Loucy (cell line): ENCODE results near the gene GPHN.

ENCODE experiments used
- H2AFZ ChIP-seq: fragments of 200-600 bp; sonication (generic); 2 replicates; pipeline ENCODE4 v1.6.0; 2016; ENCODE audit warnings: antibody characterized with exemption, mild to moderate bottlenecking, low read length, moderate library complexity
- H3F3A ChIP-seq: fragments of 200-600 bp; 2 replicates; pipeline ENCODE4 v1.6.0; 2016; ENCODE audit warnings: antibody characterized with exemption, low read depth, mild to moderate bottlenecking
- H3K27me3 ChIP-seq: fragments of 200-600 bp; sonication (generic); 2 replicates; pipeline ENCODE4 v1.6.1; 2014; ENCODE audit warnings: low read length, mild to moderate bottlenecking; ENCODE audit not compliant: insufficient read depth, poor library complexity, severe bottlenecking
- H3K36me3 ChIP-seq: fragments of 200-600 bp; sonication (generic); 2 replicates; pipeline ENCODE4 v1.6.1; 2016; ENCODE audit warnings: low read length; ENCODE audit not compliant: insufficient read depth
- H3K4me1 ChIP-seq: fragments of 200-600 bp; sonication (generic); 2 replicates; pipeline ENCODE4 v1.5.1; 2014; ENCODE audit warnings: low read length, mild to moderate bottlenecking; ENCODE audit not compliant: insufficient read depth, poor library complexity, severe bottlenecking
- H3K4me2 ChIP-seq: fragments of 200-600 bp; sonication (generic); 2 replicates; pipeline ENCODE4 v1.6.0; 2014; ENCODE audit warnings: antibody characterized with exemption, low read length, low read depth, mild to moderate bottlenecking; ENCODE audit not compliant: poor library complexity, severe bottlenecking
- H3K4me3 ChIP-seq: fragments of 200-600 bp; sonication (generic); 2 replicates; pipeline ENCODE4 v1.5.1; 2014; ENCODE audit warnings: low read length, mild to moderate bottlenecking, mixed read lengths; ENCODE audit not compliant: poor library complexity, severe bottlenecking
- H3K79me2 ChIP-seq: fragments of 200-600 bp; sonication (generic); 2 replicates; pipeline ENCODE4 v1.6.1; 2014; ENCODE audit warnings: low read length; ENCODE audit not compliant: insufficient read depth
- H3K9ac ChIP-seq: fragments of 200-600 bp; sonication (generic); 2 replicates; pipeline ENCODE4 v1.6.0; 2014; ENCODE audit warnings: mild to moderate bottlenecking, low read depth, low read length, moderate library complexity; ENCODE audit not compliant: poor library complexity, severe bottlenecking
- H3K9me2 ChIP-seq: fragments of 200-600 bp; sonication (generic); replicated peaks from 2 replicates; pipeline ENCODE4 v1.6.1; 2016; ENCODE audit warnings: low read depth, low read length, mixed read lengths
- H3K9me3 ChIP-seq: fragments of 200-600 bp; sonication (generic); 2 replicates; pipeline ENCODE4 v1.6.1; 2014; ENCODE audit warnings: mild to moderate bottlenecking, antibody characterized with exemption, low read length, low read depth; ENCODE audit not compliant: insufficient read depth
- H4K20me1 ChIP-seq: fragments of 200-600 bp; sonication (generic); 2 replicates; pipeline ENCODE4 v1.6.0; 2014; ENCODE audit warnings: antibody characterized with exemption, low read length, mild to moderate bottlenecking; ENCODE audit not compliant: insufficient read depth, poor library complexity, severe bottlenecking
- EZH2phosphoT487 ChIP-seq: fragments of 200-600 bp; IDR thresholded peaks from 2 replicates; pipeline ENCODE4 v1.6.1; 2018; ENCODE audit warnings: antibody characterized with exemption, mild to moderate bottlenecking, moderate library complexity, borderline replicate concordance
- TF ChIP-seq, protein P1 (sequence below): fragments of 200-600 bp; sonication (generic); conservative IDR thresholded peaks from 2 replicates; pipeline ENCODE4 v1.5.1; 2014; ENCODE audit warnings: mild to moderate bottlenecking, antibody characterized with exemption, low read length

The GPHN gene

DNA sequence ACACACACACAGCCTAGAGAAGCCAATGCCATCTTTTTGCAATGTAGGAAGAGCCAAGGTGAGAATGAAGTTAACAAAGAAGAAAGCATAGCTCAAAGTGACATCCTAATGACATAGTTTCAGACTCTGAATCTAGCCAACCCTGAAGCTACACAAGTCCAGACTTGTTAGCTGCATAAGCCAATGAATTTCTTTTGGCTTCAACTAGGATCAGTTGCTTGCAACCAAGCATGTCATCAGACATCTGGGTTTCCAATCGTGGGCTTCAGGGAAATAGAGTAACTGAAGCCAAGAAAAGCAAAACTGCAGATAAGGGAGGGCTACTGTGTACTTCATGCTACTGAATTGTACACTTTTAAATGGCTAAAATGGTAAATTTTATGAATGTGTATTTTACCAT is 4.4 kb upstream of the GPHN start:
- no peak for TF ChIP-seq EZH2phosphoT487
- TF ChIP-seq, protein P1, sequence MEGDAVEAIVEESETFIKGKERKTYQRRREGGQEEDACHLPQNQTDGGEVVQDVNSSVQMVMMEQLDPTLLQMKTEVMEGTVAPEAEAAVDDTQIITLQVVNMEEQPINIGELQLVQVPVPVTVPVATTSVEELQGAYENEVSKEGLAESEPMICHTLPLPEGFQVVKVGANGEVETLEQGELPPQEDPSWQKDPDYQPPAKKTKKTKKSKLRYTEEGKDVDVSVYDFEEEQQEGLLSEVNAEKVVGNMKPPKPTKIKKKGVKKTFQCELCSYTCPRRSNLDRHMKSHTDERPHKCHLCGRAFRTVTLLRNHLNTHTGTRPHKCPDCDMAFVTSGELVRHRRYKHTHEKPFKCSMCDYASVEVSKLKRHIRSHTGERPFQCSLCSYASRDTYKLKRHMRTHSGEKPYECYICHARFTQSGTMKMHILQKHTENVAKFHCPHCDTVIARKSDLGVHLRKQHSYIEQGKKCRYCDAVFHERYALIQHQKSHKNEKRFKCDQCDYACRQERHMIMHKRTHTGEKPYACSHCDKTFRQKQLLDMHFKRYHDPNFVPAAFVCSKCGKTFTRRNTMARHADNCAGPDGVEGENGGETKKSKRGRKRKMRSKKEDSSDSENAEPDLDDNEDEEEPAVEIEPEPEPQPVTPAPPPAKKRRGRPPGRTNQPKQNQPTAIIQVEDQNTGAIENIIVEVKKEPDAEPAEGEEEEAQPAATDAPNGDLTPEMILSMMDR, result no peak
- Histone ChIP-seq H3K79me2 (peaks cover 14% of the 10 kb centered on the region; the same call in 1 of the 2 replicates), H4K20me1 (peaks cover 3% of the 10 kb centered on the region), H3F3A (no peaks in the 10 kb centered on the region), H3K36me3 (no peaks in the 10 kb centered on the region), H3K9me3 (no peaks in the 10 kb centered on the region), H3K27me3 (no peaks in the 10 kb centered on the region), H3K4me3 (no peak overlapping the region), H3K4me2 (no peak overlapping the region), H3K9ac (no peak overlapping the region), H3K9me2 (no peaks in the 10 kb centered on the region), H3K4me1 (peaks cover 5% of the 10 kb centered on the region), H2AFZ (no peak overlapping the region)

DNA sequence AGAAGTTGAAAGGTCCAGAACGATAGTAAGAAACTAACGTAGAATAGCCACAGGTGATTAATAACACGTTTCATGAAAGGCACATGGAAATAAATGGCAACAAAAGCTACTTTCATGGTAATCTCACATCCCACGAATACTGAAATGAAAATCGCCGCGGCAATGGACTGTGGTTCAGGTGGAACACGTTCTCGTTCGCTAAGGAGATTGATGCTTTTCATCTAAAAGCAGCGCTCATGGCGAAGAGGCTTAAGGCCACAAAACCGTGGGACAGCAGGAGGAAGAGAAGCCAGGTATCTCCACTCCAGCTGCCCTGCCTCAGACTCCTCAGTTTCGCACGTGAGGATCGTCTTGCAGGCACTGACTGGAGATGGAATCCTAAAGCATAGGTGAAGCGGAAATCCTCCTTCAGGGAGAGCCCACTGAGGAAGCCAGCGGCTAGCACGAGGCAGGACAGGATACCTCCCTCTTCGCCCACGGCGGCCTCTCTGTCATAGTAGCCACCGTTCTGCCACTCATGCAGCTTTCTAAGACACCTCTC is 696 bp upstream of the GPHN start:
- H3K4me2 ChIP-seq, result peak overlapping the region; percentile 94
- H3K9me2 ChIP-seq, result no peaks in the 10 kb centered on the region
- H2AFZ ChIP-seq, result peak overlapping the region; percentile 82
- no peaks in the 10 kb centered on the region for H3K36me3 ChIP-seq
- H4K20me1 ChIP-seq, result peaks cover 40% of the 10 kb centered on the region
- H3F3A ChIP-seq, result no peaks in the 10 kb centered on the region
- H3K4me3 ChIP-seq, result peak overlapping the region; percentile 99
- no peaks in the 10 kb centered on the region for H3K9me3 ChIP-seq
- H3K27me3 ChIP-seq, result no peaks in the 10 kb centered on the region
- TF ChIP-seq EZH2phosphoT487, result no peak
- TF ChIP-seq, protein P1, result no peak
- peak overlapping the region; percentile 93 for H3K9ac ChIP-seq
- H3K4me1 ChIP-seq, result peaks cover 24% of the 10 kb centered on the region
- H3K79me2 ChIP-seq, result peaks cover 39% of the 10 kb centered on the region

DNA sequence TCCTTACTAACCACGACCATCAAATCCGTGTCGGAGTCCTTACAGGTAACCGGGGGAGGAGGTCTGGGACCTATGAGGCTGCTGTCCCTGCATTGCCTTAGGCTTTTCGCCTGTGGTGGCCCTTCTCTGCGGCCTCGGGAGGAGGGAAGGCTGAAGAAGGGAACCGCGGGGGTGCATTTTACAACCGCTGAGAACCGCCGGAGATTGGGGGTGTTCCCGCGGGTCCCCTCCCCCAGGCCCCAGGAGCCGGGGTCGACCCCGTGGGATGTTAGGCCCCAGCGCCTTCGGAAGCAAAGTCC is 549 bp downstream of the GPHN start:
- Histone ChIP-seq H3K4me2 (peak overlapping the region; percentile 88), H3F3A (no peaks in the 10 kb centered on the region), H3K4me1 (peaks cover 37% of the 10 kb centered on the region), H3K9ac (peak overlapping the region; percentile 93), H4K20me1 (peaks cover 52% of the 10 kb centered on the region), H3K4me3 (peak overlapping the region; percentile 99), H3K27me3 (no peaks in the 10 kb centered on the region), H3K79me2 (peaks cover 51% of the 10 kb centered on the region), H3K36me3 (no peaks in the 10 kb centered on the region), H3K9me3 (no peaks in the 10 kb centered on the region), H2AFZ (peak overlapping the region; percentile 82), H3K9me2 (no peaks in the 10 kb centered on the region)
- TF ChIP-seq, protein P1, result no peak
- no peak for TF ChIP-seq EZH2phosphoT487
